GM21723 (cell line): ENCODE data around the gene SSTR4.
"Not testable (repeated sequence)": the region's sequence is repeated elsewhere in the genome, so short reads cannot be mapped to it uniquely, and the experiment has no call there.

Experiments
- ATAC-seq: cut with Tn5 transposase; IDR thresholded peaks from one replicate; pipeline ENCODE4 v1.9.1; 2021; ENCODE audit warnings: mild to moderate bottlenecking, moderate library complexity; ENCODE audit not compliant: unreplicated experiment

The SSTR4 gene, protein sequence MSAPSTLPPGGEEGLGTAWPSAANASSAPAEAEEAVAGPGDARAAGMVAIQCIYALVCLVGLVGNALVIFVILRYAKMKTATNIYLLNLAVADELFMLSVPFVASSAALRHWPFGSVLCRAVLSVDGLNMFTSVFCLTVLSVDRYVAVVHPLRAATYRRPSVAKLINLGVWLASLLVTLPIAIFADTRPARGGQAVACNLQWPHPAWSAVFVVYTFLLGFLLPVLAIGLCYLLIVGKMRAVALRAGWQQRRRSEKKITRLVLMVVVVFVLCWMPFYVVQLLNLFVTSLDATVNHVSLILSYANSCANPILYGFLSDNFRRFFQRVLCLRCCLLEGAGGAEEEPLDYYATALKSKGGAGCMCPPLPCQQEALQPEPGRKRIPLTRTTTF

GRCh38 chr20:23034721-23035671 lies at the start of gene SSTR4:
TSS of gene SSTR4 (plus strand) at chr20:23035312. CDS start at chr20:23035484, 172 bp downstream.
- no peak for ATAC-seq

DNA sequence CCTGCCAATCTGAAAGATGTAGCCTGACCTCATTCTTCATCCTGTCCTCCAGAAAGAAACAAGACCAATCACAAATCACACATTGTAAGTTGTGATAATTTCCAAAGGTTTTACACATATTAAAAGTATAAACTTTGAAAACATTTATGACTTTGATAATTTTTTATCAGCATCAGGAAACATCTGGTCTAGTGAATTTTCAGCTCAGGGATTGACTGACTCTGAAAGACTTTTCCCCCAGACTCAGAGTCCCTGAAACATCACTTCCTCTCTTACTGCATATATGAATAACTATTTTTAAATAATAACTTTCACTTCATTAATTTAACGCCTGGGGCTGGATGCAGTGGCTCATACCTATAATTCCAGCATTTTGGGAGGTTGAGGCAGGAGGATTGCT lies 48.5 kb upstream of the SSTR4 start:
- no peak for ATAC-seq

- ATAC-seq = not testable (repeated sequence)
These were observed 43.7 kb upstream of the SSTR4 start for GRCh38 chr20:22991424-22991823.

DNA sequence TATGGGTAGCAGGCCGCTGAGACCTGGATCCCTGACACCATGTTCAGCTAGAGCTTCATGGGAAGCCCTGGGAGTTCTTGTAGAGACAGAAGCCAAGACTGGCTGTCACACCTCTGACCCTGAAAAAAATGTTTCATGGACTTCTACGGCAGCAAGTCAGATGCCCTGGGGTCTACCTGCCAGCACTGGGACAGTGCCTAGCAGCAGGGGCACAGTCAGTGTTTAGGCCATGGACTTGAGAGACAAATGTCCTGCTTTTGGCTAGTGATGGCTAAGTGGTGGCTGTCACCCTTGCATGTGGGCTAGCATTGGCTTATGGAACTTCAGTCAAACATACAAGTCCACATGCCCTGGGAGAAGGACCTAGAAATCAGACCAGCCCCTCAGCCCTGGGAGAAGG lies 41.3 kb upstream of the SSTR4 start:
- ATAC-seq = no peak

- ATAC-seq = no peak
These were observed 39.2 kb upstream of the SSTR4 start for GRCh38 chr20:22995923-22996322.

- ATAC-seq = no peak
These were observed 36.6 kb upstream of the SSTR4 start for GRCh38 chr20:22998476-22998875.

DNA sequence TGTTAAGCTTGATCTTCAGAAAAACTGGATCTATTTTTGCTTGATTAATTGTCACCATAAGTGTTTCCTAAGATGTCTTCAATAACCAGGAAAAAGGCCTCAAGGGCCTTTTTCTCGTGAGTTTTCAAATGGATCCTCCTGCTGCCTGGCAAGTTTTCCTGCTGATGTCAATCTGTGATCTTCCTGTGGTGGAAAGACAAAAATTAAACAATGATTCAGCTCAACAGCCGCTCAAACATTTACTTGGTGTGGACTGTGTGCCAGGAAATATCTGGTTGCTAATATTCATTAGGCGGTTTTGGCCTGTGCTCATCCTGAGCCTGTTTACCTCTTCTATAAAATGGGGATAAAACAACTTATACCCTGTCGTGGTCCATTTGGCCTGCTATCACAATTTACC lies 35.4 kb upstream of the SSTR4 start:
- ATAC-seq = no peak

DNA sequence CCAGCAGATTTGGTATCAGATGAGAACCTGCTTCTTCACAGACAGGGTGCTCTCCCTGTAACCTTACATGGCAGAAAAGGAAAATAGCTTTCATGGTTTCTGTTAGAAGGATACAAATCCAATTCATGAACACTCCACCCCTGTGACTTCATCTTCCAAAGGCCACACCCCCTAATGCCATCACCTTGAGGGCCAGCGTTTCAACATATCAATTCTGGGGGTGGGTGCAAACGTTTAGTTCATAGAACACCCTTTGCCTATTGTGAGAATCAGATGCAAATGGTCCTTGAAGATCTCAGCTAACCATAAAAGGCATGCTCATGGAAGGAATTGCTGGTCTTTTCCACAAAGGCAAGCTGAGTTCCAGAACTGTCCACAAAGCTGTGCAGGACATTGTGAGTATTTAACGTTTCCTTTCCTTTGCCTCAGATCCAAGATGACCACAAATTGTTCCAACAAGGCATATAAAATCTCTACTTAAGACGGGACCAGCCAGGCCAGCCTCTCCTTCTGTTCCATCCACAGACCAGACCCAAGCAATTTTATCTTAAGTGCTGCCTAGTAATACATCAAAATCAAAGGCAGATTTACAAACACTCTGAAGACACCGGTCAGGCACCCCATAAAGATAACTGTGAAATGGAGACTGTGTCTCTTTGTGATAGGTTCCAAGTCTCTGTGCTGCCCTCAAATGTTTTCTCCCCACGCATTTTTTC lies 34.7 kb upstream of the SSTR4 start:
- ATAC-seq = no peak

GRCh38 chr20:23002276-23002675 lies 32.8 kb upstream of the SSTR4 start:
- ATAC-seq = no peak

GRCh38 chr20:23003077-23003635 lies 32.0 kb upstream of the SSTR4 start:
- ATAC-seq = no peak

- no peak for ATAC-seq
These were observed 31.1 kb upstream of the SSTR4 start for GRCh38 chr20:23003881-23004460.

GRCh38 chr20:23005776-23006175 lies 29.3 kb upstream of the SSTR4 start:
- no peak for ATAC-seq

GRCh38 chr20:23007462-23007861 lies 27.6 kb upstream of the SSTR4 start:
- ATAC-seq = no peak

- ATAC-seq = no peak
These were observed 27.0 kb upstream of the SSTR4 start for GRCh38 chr20:23007886-23008655.

- ATAC-seq = no peak
These were observed 26.4 kb upstream of the SSTR4 start for GRCh38 chr20:23008667-23009066.

DNA sequence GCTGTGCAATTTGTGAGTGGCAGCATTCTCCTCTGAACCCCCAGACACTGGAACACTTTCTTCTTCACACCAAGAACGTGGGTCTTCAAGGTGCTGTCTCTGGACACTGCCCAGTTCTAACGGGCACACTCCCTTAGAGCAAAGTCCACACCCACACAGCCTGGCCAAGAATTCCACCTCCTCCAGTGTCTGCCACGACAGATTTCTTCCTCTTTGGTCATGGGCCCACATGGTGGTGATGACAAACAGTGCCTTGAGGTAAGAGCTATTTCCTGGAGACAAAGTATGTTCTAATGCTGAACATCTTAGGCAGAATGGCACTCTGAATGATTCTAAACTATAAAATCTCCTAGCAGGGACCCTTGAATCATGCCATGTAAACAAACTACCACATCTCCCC lies 25.5 kb upstream of the SSTR4 start:
- ATAC-seq = no peak

DNA sequence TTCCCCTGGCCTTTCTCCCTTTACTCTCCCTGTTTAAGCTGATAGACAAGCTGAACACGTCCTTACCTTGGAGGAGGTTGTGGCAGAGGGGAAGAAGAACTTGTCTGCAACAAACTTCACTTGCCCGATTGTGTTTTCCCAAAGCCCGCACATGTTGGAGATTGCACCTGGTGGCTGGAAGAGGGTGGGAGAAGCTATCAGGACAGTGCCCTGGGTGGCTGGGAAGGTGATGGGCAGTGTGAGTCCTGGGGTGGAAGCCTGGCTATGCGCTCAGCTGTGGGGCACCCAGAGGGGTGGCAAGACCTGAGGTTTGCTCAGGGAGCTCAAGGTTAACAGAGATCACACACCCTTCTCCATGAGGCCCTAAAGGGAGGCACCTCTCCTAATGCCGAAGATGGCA lies 25.0 kb upstream of the SSTR4 start:
- no peak for ATAC-seq

GRCh38 chr20:23011008-23011721 lies 23.9 kb upstream of the SSTR4 start:
- ATAC-seq = no peak

DNA sequence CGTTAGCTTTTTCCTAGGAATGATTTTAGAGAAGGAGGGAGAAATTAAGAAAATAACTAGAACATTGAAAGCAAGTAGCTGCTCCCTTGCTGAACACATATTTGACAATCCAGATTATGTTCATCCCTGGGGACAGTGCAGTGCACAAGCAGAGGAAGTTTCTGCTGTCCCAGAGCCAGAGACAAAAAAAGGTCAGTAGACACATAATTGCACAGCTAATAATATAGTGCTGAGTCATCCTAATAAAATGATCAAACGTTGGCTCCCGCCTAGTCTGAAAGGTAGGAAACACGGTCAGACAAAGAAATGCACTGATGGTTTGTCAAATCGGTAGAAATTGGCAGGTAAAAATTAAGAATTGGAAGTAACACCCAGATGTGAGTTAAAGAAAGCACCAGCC lies 21.7 kb upstream of the SSTR4 start:
- no peak for ATAC-seq
